ENCODE results near the gene LOXL4. TPM values are rescaled to one million over a fixed set of nuclear protein-coding genes. Genes with fewer than 3 reads are reported as not detected.

The LOXL4 gene
- total RNA-seq, 1 experiment from 2014 or later = not detected

GRCh38 chr10:98244141-98244540, 23.9 kb downstream of the LOXL4 start:
- Histone ChIP-seq H3K36me3 (ENCODE audit: insufficient read depth, low read length, poor library complexity, severe bottlenecking) (no peaks in the 10 kb centered on the region), H3K9me3 (ENCODE audit: low read depth, low read length, poor library complexity, severe bottlenecking) (no peaks in the 10 kb centered on the region), H3K4me1 (ENCODE audit: insufficient read depth, low read length, poor library complexity, severe bottlenecking) (no peaks in the 10 kb centered on the region), H3K4me3 (ENCODE audit: low read depth, low read length, poor library complexity, severe bottlenecking) (no peak overlapping the region), H3K27ac (ENCODE audit: low read depth, low read length, poor library complexity, severe bottlenecking) (no peak overlapping the region), H3K27me3 (replicated peaks; ENCODE audit: insufficient read depth, low read depth, low read length, poor library complexity) (no peaks in the 10 kb centered on the region)
- TSS peak; percentile 40 for BruUV-seq (replicated peaks)
- no peak for TF ChIP-seq CTCF (conservative IDR thresholded peaks at IDR 0.05; ENCODE audit: low read depth, low read length)
- TF ChIP-seq EZH2 (IDR thresholded peaks at IDR 0.05; ENCODE audit: borderline replicate concordance, low read depth, low read length, poor library complexity, severe bottlenecking) = no peak
- intact Hi-C loops (cut with micrococcal nuclease; ENCODE audit: unreplicated experiment) = loop anchor here (10.0 kb wide), 1 partner anchor 181 kb away; no protein-coding TSS in a partner anchor
- POLR2A ChIA-PET (ENCODE audit: low non-redundant PET) = no interaction called here
- CTCF ChIA-PET = no interaction called here
- no peak for DNase-seq (ENCODE audit: low spot score)

- TF ChIP-seq CTCF (conservative IDR thresholded peaks at IDR 0.05; ENCODE audit: low read depth, low read length) = peak; percentile 47; the same call in 1 of the 2 replicates
- no peak for TF ChIP-seq EZH2 (IDR thresholded peaks at IDR 0.05; ENCODE audit: borderline replicate concordance, low read depth, low read length, poor library complexity, severe bottlenecking)
- peak; percentile 30 for DNase-seq (ENCODE audit: low spot score)
Measured at GRCh38 chr10:98242823-98243222, 25.2 kb downstream of the LOXL4 start.

GRCh38 chr10:98240524-98240923, 27.5 kb downstream of the LOXL4 start:
- TF ChIP-seq CTCF (conservative IDR thresholded peaks at IDR 0.05; ENCODE audit: low read depth, low read length) = no peak
- no peak for TF ChIP-seq EZH2 (IDR thresholded peaks at IDR 0.05; ENCODE audit: borderline replicate concordance, low read depth, low read length, poor library complexity, severe bottlenecking)
- no peak for DNase-seq (ENCODE audit: low spot score)
- Histone ChIP-seq H3K4me1 (ENCODE audit: insufficient read depth, low read length, poor library complexity, severe bottlenecking) (no peaks in the 10 kb centered on the region), H3K36me3 (ENCODE audit: insufficient read depth, low read length, poor library complexity, severe bottlenecking) (no peaks in the 10 kb centered on the region), H3K27me3 (replicated peaks; ENCODE audit: insufficient read depth, low read depth, low read length, poor library complexity) (no peaks in the 10 kb centered on the region), H3K4me3 (ENCODE audit: low read depth, low read length, poor library complexity, severe bottlenecking) (no peak overlapping the region), H3K27ac (ENCODE audit: low read depth, low read length, poor library complexity, severe bottlenecking) (no peak overlapping the region), H3K9me3 (ENCODE audit: low read depth, low read length, poor library complexity, severe bottlenecking) (no peaks in the 10 kb centered on the region)
- BruUV-seq (replicated peaks) = no TSS peak
- CTCF ChIA-PET = no interaction called here
- POLR2A ChIA-PET (ENCODE audit: low non-redundant PET) = no interaction called here
- intact Hi-C loops (cut with micrococcal nuclease; ENCODE audit: unreplicated experiment) = loop anchor here (10.0 kb wide), 1 partner anchor 184 kb away; no protein-coding TSS in a partner anchor

More at GRCh38 chr10:98242823-98243222, 25.2 kb downstream of the LOXL4 start:
- H3K9me3 ChIP-seq (ENCODE audit: low read depth, low read length, poor library complexity, severe bottlenecking) = no peaks in the 10 kb centered on the region
- no peak overlapping the region for H3K27ac ChIP-seq (ENCODE audit: low read depth, low read length, poor library complexity, severe bottlenecking)
- no peaks in the 10 kb centered on the region for H3K4me1 ChIP-seq (ENCODE audit: insufficient read depth, low read length, poor library complexity, severe bottlenecking)
- H3K27me3 ChIP-seq (replicated peaks; ENCODE audit: insufficient read depth, low read depth, low read length, poor library complexity) = no peaks in the 10 kb centered on the region
- no peaks in the 10 kb centered on the region for H3K36me3 ChIP-seq (ENCODE audit: insufficient read depth, low read length, poor library complexity, severe bottlenecking)
- no TSS peak for BruUV-seq (replicated peaks)
- H3K4me3 ChIP-seq (ENCODE audit: low read depth, low read length, poor library complexity, severe bottlenecking) = no peak overlapping the region
- POLR2A ChIA-PET (ENCODE audit: low non-redundant PET) = no interaction called here
- CTCF ChIA-PET = interaction anchor here (0.6 kb wide), 1 partner anchor 92 kb away, joined by 6 read pairs; no protein-coding TSS in a partner anchor
- intact Hi-C loops (cut with micrococcal nuclease; ENCODE audit: unreplicated experiment) = loop anchor here (2.0 to 10.0 kb wide), 2 partner anchors 66 to 182 kb away; no protein-coding TSS in a partner anchor

All from A673 (cell line).